SK-N-SH (cell line): Measurements from ENCODE around the gene EP400.

ENCODE experiments used
- CTCF ChIP-seq: fragments of 200-600 bp; sonication (generic); IDR thresholded peaks from 2 replicates; pipeline ENCODE4 v1.6.1; 2017; ENCODE audit warnings: antibody characterized with exemption, mild to moderate bottlenecking, moderate library complexity
- EZH2phosphoT487 ChIP-seq: fragments of 200-600 bp; sonication (generic); IDR thresholded peaks from 2 replicates; pipeline ENCODE4 v1.6.1; 2017; ENCODE audit warnings: low read depth, mixed run types, mild to moderate bottlenecking, antibody characterized with exemption, moderate library complexity, borderline replicate concordance
- GABPA ChIP-seq: IDR thresholded peaks from 2 replicates; pipeline ENCODE4 v1.4.0; 2012; ENCODE audit warnings: low read depth, mild to moderate bottlenecking
- GATA2 ChIP-seq: sonication (generic); formaldehyde crosslinking; IDR thresholded peaks from 2 replicates; pipeline ENCODE4 v1.5.0; 2020; ENCODE audit warnings: mild to moderate bottlenecking, missing genetic modification reagents
- RXRA ChIP-seq: IDR thresholded peaks from 2 replicates; pipeline ENCODE4 v1.4.0; 2012; ENCODE audit warnings: low read depth, mild to moderate bottlenecking, borderline replicate concordance
- SIN3A ChIP-seq: IDR thresholded peaks from 2 replicates; pipeline ENCODE4 v1.6.1; 2012; ENCODE audit warnings: low read depth, mild to moderate bottlenecking, low read length, moderate library complexity, borderline replicate concordance
- SMC3 ChIP-seq: IDR thresholded peaks from 2 replicates; pipeline ENCODE4 v1.6.1; 2012; ENCODE audit warnings: low read depth, low read length, improper control_type of control experiment
- TAF1 ChIP-seq: IDR thresholded peaks from 2 replicates; pipeline ENCODE4 v1.6.1; 2012; ENCODE audit warnings: low read depth, mild to moderate bottlenecking, low read length, moderate library complexity, borderline replicate concordance
- TCF12 ChIP-seq: IDR thresholded peaks from 2 replicates; pipeline ENCODE4 v1.4.0; 2012
- TEAD4 ChIP-seq: IDR thresholded peaks from 2 replicates; pipeline ENCODE4 v1.4.0; 2012; ENCODE audit warnings: mild to moderate bottlenecking, borderline replicate concordance; ENCODE audit not compliant: insufficient read depth

- TF ChIP-seq CTCF (no peak), TAF1 (no peak), EZH2phosphoT487 (no peak), SIN3A (no peak), RXRA (no peak), GABPA (no peak), SMC3 (no peak), TEAD4 (no peak), GATA2 (CRISPR knock-in tag) (no peak), TCF12 (no peak)
Observed at GRCh38 chr12:132068250-132068649, 118.5 kb downstream of the EP400 start.
